HG02623 (cell line): ENCODE results near the gene CD164L2.

ENCODE experiments used
- ATAC-seq: cut with Tn5 transposase; IDR thresholded peaks from one replicate; pipeline ENCODE4 v1.9.1; 2021; ENCODE audit warnings: moderate library complexity; ENCODE audit not compliant: unreplicated experiment

Gene CD164L2

GRCh38 chr1:27349784-27350662, 33.1 kb downstream of the CD164L2 start:
- no peak for ATAC-seq

GRCh38 chr1:27348861-27349783, 34.0 kb downstream of the CD164L2 start:
- ATAC-seq, result no peak

- no peak for ATAC-seq
Measured at GRCh38 chr1:27346991-27347624, 36.0 kb downstream of the CD164L2 start.

GRCh38 chr1:27346357-27346756, 36.8 kb downstream of the CD164L2 start:
- no peak for ATAC-seq

- ATAC-seq, result no peak
Measured at GRCh38 chr1:27345272-27345671, 37.9 kb downstream of the CD164L2 start.

- ATAC-seq, result no peak
Measured at GRCh38 chr1:27343639-27344025, 39.5 kb downstream of the CD164L2 start.

- no peak for ATAC-seq
Measured at GRCh38 chr1:27342778-27343638, 40.1 kb downstream of the CD164L2 start.

- ATAC-seq, result no peak
Measured at GRCh38 chr1:27342391-27342777, 40.7 kb downstream of the CD164L2 start.

GRCh38 chr1:27341525-27342252, 41.4 kb downstream of the CD164L2 start, which contains the start of gene SYTL1:
Gene SYTL1 (plus strand): TSS chr1:27342022. CDS start chr1:27345335, 3,313 bp downstream.
- no peak for ATAC-seq

GRCh38 chr1:27339213-27339612, 43.9 kb downstream of the CD164L2 start:
- ATAC-seq, result no peak

GRCh38 chr1:27338751-27339150, 44.4 kb downstream of the CD164L2 start:
- no peak for ATAC-seq

GRCh38 chr1:27336756-27337155, 46.4 kb downstream of the CD164L2 start:
- no peak for ATAC-seq

GRCh38 chr1:27335506-27336422, 47.4 kb downstream of the CD164L2 start:
- no peak for ATAC-seq

- no peak for ATAC-seq
Measured at GRCh38 chr1:27333717-27334279, 49.3 kb downstream of the CD164L2 start.

- no peak for ATAC-seq
Measured at GRCh38 chr1:27332536-27333281, 50.4 kb downstream of the CD164L2 start.

GRCh38 chr1:27331922-27332321, 51.2 kb downstream of the CD164L2 start:
- no peak for ATAC-seq

- ATAC-seq, result no peak
Measured at GRCh38 chr1:27331426-27331825, 51.7 kb downstream of the CD164L2 start.
